RPMI7951 (cell line): ENCODE measurements around the gene DAAM1. TPM values are rescaled to one million over a fixed set of nuclear protein-coding genes. Genes with fewer than 3 reads are reported as not detected.

ENCODE experiments used
- DNase-seq: peaks from one replicate; pipeline ENCODE4 v3.0.0-alpha.2; 2012; ENCODE audit warnings: low read depth
- total RNA-seq: library from RNA; depleted of rRNA; stranded (reverse); fragments of >200 nt; shearing (Covaris generic); gene quantifications from 2 replicates; pipeline ENCODE4 v1.2.3, GENCODE V29; 2014

DAAM1 gene
- total RNA-seq, 1 experiment from 2014 or later: 27.4 TPM

- DNase-seq: no peak
Measured at GRCh38 chr14:59314953-59315599, 126.6 kb downstream of the DAAM1 start.

DNA sequence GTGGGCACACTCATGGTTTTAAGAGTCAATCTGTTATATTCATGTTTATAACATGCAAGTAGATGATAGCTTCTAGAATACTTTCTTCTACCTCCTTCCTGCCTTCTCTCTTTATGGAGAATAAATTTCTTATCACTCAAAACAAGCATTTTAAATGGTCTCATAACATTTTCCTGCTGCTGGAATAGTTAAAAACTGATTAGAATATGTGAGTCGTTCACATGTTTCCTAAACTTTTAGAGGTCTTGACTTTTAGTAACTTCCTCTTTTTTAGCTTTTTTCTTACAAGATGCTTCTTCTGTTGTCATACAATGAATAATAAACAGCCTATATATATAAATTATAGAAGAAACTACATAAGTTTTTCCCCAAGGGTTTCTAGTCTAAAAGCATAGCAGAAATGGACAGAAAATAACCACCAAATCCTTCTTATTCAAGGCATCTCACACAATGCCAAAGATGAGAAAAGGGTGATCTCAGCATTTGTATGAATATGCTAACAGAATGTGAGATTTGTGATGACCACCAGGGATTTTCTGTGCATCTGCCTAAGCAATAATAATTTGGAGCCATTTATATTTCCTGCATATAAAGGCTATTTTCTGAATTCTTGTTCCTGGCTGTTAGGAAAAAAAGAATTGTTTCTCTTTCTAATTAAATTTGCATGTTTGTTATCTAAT, 127.8 kb downstream of the DAAM1 start:
- no peak for DNase-seq

- DNase-seq: no peak
Measured at GRCh38 chr14:59317346-59317745, 128.9 kb downstream of the DAAM1 start.

- no peak for DNase-seq
Measured at GRCh38 chr14:59317798-59318505, 129.5 kb downstream of the DAAM1 start.

GRCh38 chr14:59318908-59319307, 130.4 kb downstream of the DAAM1 start:
- no peak for DNase-seq

DNA sequence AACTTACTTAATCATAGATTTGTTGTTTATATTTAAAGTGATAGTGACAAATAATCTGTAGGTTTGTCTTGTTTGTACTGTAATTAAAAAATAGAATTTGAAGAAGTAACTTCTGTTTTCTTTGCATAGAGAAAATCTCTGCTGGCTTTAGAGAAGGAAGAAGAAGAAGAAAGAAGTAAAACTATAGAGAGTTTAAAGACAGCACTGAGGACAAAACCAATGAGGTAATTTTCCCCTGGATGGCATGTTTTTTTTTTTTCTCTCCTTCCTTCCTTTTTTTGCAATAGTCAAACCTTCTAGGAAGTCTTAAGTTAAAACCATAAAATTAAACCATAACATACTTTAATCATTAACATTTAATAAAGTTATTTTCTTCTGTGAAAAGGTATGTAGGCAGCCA, 131.9 kb downstream of the DAAM1 start:
- no peak for DNase-seq

- peak; percentile 67 for DNase-seq
Measured at GRCh38 chr14:59320763-59321625, 132.5 kb downstream of the DAAM1 start.

DNA sequence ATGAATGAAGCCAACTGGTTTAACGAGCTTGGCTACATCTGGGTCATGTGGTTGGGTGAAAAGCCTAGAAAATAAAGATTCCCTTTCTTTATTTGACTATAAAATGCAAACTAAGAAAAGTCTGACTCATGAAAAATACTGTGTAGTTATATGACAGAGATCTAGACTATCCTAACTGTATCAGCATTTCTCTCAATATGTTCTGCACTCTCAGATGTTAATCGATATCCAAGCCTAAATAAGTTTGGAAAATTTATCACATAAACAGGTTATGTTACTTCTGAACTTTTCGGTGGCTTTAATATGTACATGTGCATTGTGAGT, 133.1 kb downstream of the DAAM1 start:
- DNase-seq: no peak

DNA sequence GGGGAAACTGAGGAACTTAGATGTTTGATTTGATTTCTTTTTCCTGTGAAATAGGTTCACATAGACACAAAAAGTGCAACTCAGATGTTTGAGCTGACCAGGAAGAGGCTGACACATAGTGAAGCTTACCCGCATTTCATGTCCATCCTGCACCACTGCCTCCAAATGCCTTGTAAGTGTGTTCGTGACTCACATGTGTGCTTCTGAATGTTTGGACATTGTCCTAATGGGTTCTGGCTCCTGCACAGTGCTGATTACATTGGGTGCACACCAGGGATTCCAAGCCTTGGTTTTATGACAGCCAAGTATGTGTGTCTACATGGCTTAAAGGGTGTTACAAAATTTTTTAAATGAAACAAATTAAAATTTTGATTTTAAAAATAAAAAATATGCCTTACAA, 137.4 kb downstream of the DAAM1 start:
- DNase-seq: no peak

DNA sequence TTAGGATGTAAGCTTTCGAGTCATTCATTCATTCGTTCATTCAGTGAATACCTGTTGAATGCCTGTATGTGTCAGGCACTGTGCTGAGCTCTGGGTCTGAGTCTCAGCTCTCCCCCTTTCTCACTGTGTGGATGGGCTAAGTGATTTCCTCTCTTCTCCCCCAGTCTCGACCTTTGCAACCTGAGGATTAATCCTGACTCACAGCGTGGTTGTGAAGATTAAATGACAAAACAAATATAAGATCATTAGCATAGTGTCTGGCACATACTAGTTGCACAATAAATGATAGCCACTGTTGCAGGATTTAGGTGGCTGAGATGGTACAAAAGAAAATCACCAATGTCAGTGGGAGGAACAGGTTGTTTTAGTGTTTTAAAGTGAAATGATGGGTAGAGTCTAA, 140.0 kb downstream of the DAAM1 start:
- no peak for DNase-seq

- DNase-seq: no peak
Measured at GRCh38 chr14:59330455-59330854, 142.0 kb downstream of the DAAM1 start.

DNA sequence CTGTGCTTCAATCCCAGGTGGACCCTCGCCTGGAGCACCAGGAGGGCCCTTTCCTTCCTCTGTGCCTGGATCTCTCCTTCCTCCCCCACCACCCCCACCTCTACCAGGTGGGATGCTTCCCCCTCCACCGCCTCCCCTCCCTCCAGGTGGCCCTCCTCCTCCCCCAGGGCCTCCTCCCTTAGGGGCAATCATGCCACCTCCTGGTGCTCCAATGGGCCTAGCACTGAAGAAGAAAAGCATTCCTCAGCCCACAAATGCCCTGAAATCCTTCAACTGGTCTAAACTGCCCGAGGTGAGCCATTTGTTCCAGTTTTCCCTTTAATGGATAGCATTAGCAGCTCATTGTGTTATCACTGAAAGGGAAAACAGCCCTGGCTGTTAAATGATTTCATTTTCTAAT, 142.8 kb downstream of the DAAM1 start:
- DNase-seq: no peak

DNA sequence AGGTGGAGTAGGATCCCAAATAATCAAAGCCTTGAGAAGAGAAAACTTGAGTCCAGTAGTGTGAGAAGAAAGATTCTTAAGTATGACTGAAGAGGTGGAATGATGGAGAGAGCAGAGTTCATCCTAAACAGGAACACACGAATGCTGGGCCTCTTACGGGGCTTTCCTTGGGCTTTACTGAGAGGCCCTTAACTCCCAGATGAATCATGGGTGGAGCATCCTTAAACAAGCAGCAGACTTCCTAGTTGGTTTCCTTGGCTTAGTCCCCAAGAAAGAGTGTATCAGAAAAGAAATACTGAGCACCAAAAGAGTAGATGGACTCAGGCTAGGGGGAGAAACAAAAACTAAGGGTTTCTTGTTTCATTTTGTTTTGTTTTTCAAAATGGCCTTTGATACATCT, 144.3 kb downstream of the DAAM1 start:
- DNase-seq: peak; percentile 51

DNA sequence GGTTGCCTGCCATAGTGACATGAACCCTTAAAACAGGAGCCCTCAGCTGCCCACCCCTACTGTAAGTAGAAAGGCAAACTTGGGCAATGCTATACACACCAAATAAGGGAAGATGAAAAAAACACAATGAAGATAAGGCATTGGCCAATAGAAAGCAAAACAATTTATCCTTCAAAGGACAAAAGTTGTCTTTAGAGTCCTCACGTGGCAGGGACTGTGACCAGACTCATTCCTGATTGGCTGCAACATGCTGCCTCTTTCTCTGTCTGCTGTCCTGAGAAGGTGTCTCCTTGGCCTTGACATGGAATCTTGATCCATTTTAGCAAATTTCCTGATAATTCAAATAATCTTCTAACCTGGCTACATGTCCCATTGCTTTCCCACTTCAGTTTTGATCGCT, 144.8 kb downstream of the DAAM1 start:
- no peak for DNase-seq

- peak; percentile 71 for DNase-seq
Measured at GRCh38 chr14:59333668-59334067, 145.2 kb downstream of the DAAM1 start.

GRCh38 chr14:59334253-59334652, 145.8 kb downstream of the DAAM1 start:
- DNase-seq: no peak

GRCh38 chr14:59336098-59336497, 147.6 kb downstream of the DAAM1 start:
- DNase-seq: no peak

GRCh38 chr14:59336706-59337105, 148.2 kb downstream of the DAAM1 start:
- DNase-seq: no peak

GRCh38 chr14:59337141-59337611, 148.7 kb downstream of the DAAM1 start:
- no peak for DNase-seq

GRCh38 chr14:59338761-59339160, 150.3 kb downstream of the DAAM1 start:
- DNase-seq: no peak

GRCh38 chr14:59339524-59340330, 151.3 kb downstream of the DAAM1 start:
- no peak for DNase-seq
